HEK293T (cell line): ENCODE results near the gene SLC5A10.

Experiments
- CTCF ChIA-PET: fragments of 350-600 bp; formaldehyde crosslinking; extraction: SDS; loops from one replicate; lab custom pipeline; 2021; ENCODE audit warnings: antibody characterized with exemption, inconsistent platforms; lab: Yijun Ruan, JAX
- POLR2A ChIA-PET: fragments of 350-600 bp; formaldehyde crosslinking; extraction: SDS; loops from one replicate; lab custom pipeline; 2020; ENCODE audit warnings: antibody characterized with exemption, inconsistent platforms; lab: Yijun Ruan, JAX
- DNase-seq: peaks from one replicate; pipeline ENCODE4 v3.0.0; 2012; ENCODE audit warnings: mixed read lengths; ENCODE audit errors: extremely low spot score
- ARNT ChIP-seq: fragments of 450-650 bp; IDR thresholded peaks from 2 replicates; pipeline ENCODE4 v1.6.1; 2017; ENCODE audit warnings: mild to moderate bottlenecking
- BHLHE40 ChIP-seq: fragments of 450-650 bp; IDR thresholded peaks from 2 replicates; pipeline ENCODE4 v1.6.1; 2016; ENCODE audit warnings: mild to moderate bottlenecking, moderate library complexity, borderline replicate concordance
- CTBP1 ChIP-seq: fragments of 450-650 bp; IDR thresholded peaks from 2 replicates; pipeline ENCODE4 v1.6.1; 2016; ENCODE audit warnings: borderline replicate concordance
- ELF4 ChIP-seq: fragments of 450-650 bp; IDR thresholded peaks from 2 replicates; pipeline ENCODE4 v1.6.1; 2017; ENCODE audit warnings: antibody characterized with exemption
- FOXA1 ChIP-seq: fragments of 450-650 bp; IDR thresholded peaks from 2 replicates; pipeline ENCODE4 v1.6.1; 2016; ENCODE audit warnings: mild to moderate bottlenecking
- FOXK2 ChIP-seq: fragments of 450-650 bp; IDR thresholded peaks from 2 replicates; pipeline ENCODE4 v1.6.1; 2016; ENCODE audit warnings: mild to moderate bottlenecking
- FOXM1 ChIP-seq: fragments of 450-650 bp; IDR thresholded peaks from 2 replicates; pipeline ENCODE4 v1.6.1; 2017; ENCODE audit warnings: mild to moderate bottlenecking, borderline replicate concordance
- HDGF ChIP-seq: fragments of 450-650 bp; IDR thresholded peaks from 2 replicates; pipeline ENCODE4 v1.6.1; 2017; ENCODE audit warnings: antibody characterized with exemption, borderline replicate concordance
- L3MBTL2 ChIP-seq: fragments of 450-650 bp; conservative IDR thresholded peaks from 2 replicates; pipeline ENCODE4 v1.6.1; 2016; ENCODE audit warnings: mild to moderate bottlenecking
- LEF1 ChIP-seq: fragments of 450-650 bp; IDR thresholded peaks from 2 replicates; pipeline ENCODE4 v1.6.1; 2017; ENCODE audit warnings: mild to moderate bottlenecking, borderline replicate concordance
- NFRKB ChIP-seq: fragments of 450-650 bp; IDR thresholded peaks from 2 replicates; pipeline ENCODE4 v1.6.1; 2016; ENCODE audit warnings: mild to moderate bottlenecking, moderate library complexity
- SP1 ChIP-seq: fragments of 450-650 bp; IDR thresholded peaks from 2 replicates; pipeline ENCODE4 v1.6.1; 2017
- SUZ12 ChIP-seq: fragments of 450-650 bp; IDR thresholded peaks from 2 replicates; pipeline ENCODE4 v1.6.1; 2016; ENCODE audit warnings: mild to moderate bottlenecking
- TARDBP ChIP-seq: fragments of 450-650 bp; IDR thresholded peaks from 2 replicates; pipeline ENCODE4 v1.6.1; 2016
- ZNF384 ChIP-seq: fragments of 450-650 bp; IDR thresholded peaks from 2 replicates; pipeline ENCODE4 v1.6.1; 2016
- TF ChIP-seq, protein P1 (sequence below): fragments of 450-650 bp; IDR thresholded peaks from 2 replicates; pipeline ENCODE4 v1.6.1; 2016

The SLC5A10 gene

GRCh38 chr17:18985475-18985874, 33.5 kb downstream of the SLC5A10 start:
- CTCF ChIA-PET: interaction anchor here (0.6 kb wide), 1 partner anchor 40 kb away, joined by 4 read pairs; no protein-coding TSS in a partner anchor
- no peak for DNase-seq
- TF ChIP-seq CTBP1 (no peak), FOXM1 (no peak), SP1 (no peak), BHLHE40 (no peak), LEF1 (no peak), ELF4 (no peak), HDGF (no peak), ZNF384 (no peak), ARNT (no peak), SUZ12 (no peak), TARDBP (no peak), FOXK2 (no peak), FOXA1 (no peak), L3MBTL2 (no peak)
- POLR2A ChIA-PET: interaction anchor here (1.5 kb wide), 1 partner anchor 18 kb away, joined by 5 read pairs; no protein-coding TSS in a partner anchor

DNA sequence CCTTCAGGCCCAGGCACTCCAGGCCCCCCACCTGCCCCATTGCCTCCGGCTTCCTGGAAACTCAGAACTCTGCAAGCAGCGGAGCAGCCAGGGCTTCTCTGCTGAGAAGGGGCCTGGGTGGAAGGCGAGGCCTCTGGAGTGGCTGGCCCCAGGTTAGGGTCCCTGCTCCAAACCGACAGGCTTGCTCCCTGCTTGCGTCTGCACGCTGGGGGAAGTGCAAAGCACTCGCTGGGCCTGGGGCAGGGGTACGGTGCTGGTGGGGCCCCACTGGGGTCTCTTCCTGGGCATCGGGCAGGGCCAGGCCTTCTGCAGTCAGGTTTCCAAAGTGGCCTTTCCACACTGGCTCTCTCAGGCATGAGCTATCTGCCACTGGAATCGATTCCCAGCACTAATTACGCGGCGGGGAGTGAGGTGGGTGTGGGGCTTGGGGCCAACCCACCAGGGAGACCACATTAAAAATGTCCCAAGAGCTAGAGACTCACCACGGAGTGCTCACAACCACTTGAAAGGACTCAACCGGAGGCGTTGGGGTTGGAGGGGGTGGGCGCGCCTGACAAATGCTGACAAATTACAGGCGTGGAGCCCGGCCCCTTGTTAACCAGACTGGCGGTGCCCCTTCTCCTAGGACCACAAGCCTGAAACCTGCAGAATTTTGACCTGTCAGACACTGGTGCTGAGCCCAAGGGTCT, 34.7 kb downstream of the SLC5A10 start:
- TF ChIP-seq BHLHE40: no peak
- TF ChIP-seq ARNT: no peak
- no peak for TF ChIP-seq CTBP1
- TF ChIP-seq LEF1: no peak
- TF ChIP-seq ZNF384: no peak
- TF ChIP-seq FOXA1: no peak
- no peak for TF ChIP-seq NFRKB
- TF ChIP-seq SUZ12: no peak
- no peak for TF ChIP-seq SP1
- TF ChIP-seq L3MBTL2: no peak
- TF ChIP-seq HDGF: no peak
- no peak for TF ChIP-seq FOXM1
- TF ChIP-seq, protein P1, sequence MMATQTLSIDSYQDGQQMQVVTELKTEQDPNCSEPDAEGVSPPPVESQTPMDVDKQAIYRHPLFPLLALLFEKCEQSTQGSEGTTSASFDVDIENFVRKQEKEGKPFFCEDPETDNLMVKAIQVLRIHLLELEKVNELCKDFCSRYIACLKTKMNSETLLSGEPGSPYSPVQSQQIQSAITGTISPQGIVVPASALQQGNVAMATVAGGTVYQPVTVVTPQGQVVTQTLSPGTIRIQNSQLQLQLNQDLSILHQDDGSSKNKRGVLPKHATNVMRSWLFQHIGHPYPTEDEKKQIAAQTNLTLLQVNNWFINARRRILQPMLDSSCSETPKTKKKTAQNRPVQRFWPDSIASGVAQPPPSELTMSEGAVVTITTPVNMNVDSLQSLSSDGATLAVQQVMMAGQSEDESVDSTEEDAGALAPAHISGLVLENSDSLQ: no peak
- no peak for TF ChIP-seq TARDBP
- TF ChIP-seq ELF4: no peak
- no peak for TF ChIP-seq FOXK2
- no peak for DNase-seq
- ChIA-PET CTCF (no interaction called here), POLR2A (no interaction called here)

DNA sequence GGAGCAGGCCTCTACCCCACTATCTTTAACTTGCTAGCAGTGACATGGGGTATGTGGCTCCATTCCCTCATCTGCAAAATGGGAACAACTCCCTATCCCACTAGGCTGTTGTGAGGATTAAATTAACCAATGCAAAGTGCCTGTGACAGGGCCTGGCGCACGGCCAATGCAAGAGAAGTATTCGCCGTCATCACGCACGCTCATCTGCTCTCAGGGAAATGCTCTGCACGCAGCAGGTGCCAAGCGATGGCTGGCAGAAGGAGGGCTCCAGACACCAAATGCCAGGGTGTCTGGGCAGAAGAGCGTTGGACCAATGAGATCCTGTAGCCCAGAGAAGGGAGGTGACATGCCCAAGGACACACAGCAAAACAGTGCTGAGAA, 35.3 kb downstream of the SLC5A10 start:
- no peak for DNase-seq
- no peak for TF ChIP-seq NFRKB
- no peak for TF ChIP-seq FOXK2
- TF ChIP-seq FOXM1: no peak
- TF ChIP-seq FOXA1: no peak
- no peak for TF ChIP-seq L3MBTL2
- TF ChIP-seq BHLHE40: no peak
- TF ChIP-seq ZNF384: no peak
- TF ChIP-seq ELF4: no peak
- TF ChIP-seq, protein P1: no peak
- TF ChIP-seq ARNT: no peak
- TF ChIP-seq SP1: no peak
- no peak for TF ChIP-seq CTBP1
- TF ChIP-seq HDGF: no peak
- TF ChIP-seq SUZ12: no peak
- no peak for TF ChIP-seq LEF1
- TF ChIP-seq TARDBP: no peak
- CTCF ChIA-PET: no interaction called here
- POLR2A ChIA-PET: no interaction called here

GRCh38 chr17:18987862-18988545, 36.0 kb downstream of the SLC5A10 start:
- POLR2A ChIA-PET: no interaction called here
- DNase-seq: no peak
- CTCF ChIA-PET: no interaction called here
- TF ChIP-seq LEF1 (no peak), TARDBP (no peak), CTBP1 (no peak), L3MBTL2 (no peak), SUZ12 (no peak), ARNT (no peak), FOXA1 (no peak)

DNA sequence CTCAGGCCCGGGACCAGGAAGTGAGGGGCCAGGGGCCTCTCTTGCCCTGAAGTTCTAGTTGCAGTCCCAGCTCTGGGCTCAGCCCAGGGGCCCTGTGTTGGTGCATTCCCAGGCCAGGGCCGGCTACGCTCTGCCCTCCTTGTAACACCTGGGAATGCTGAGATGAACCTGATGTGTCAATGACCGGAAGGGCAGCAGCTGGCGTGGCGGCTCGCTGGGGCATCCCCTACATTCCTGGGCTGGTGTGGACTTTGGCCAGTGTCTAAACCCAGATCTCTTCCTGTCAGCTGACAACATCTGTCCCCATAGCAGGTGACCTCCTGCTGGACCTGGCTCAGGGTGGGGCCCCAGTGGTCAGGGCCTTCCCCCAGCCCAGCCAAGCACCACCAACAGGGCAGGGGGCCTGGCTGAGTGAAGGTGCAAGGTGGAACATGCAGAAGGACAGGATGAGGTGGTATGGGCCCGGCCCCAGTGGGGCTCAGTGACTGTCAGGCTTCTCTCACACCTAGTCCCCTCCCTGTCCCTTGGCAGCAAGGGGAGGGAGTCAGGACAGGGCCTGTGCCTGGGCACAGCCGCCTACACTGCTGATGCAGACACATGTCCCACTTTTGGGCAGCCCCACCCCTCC, 36.7 kb downstream of the SLC5A10 start:
- TF ChIP-seq BHLHE40 (no peak), ELF4 (no peak), LEF1 (no peak), TARDBP (no peak), NFRKB (no peak), ARNT (no peak)
- TF ChIP-seq, protein P1: no peak
- ChIA-PET CTCF (no interaction called here), POLR2A (no interaction called here)
- no peak for DNase-seq
